Measurements from ENCODE around the gene LEAP2. TPM values are rescaled to one million over a fixed set of nuclear protein-coding genes. Genes with fewer than 3 reads are reported as not detected.

LEAP2 gene, protein sequence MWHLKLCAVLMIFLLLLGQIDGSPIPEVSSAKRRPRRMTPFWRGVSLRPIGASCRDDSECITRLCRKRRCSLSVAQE
- total RNA-seq (2021), result 1.0 and 1.4 TPM in 2 replicates
- long read RNA-seq, result 0 reads

DNA sequence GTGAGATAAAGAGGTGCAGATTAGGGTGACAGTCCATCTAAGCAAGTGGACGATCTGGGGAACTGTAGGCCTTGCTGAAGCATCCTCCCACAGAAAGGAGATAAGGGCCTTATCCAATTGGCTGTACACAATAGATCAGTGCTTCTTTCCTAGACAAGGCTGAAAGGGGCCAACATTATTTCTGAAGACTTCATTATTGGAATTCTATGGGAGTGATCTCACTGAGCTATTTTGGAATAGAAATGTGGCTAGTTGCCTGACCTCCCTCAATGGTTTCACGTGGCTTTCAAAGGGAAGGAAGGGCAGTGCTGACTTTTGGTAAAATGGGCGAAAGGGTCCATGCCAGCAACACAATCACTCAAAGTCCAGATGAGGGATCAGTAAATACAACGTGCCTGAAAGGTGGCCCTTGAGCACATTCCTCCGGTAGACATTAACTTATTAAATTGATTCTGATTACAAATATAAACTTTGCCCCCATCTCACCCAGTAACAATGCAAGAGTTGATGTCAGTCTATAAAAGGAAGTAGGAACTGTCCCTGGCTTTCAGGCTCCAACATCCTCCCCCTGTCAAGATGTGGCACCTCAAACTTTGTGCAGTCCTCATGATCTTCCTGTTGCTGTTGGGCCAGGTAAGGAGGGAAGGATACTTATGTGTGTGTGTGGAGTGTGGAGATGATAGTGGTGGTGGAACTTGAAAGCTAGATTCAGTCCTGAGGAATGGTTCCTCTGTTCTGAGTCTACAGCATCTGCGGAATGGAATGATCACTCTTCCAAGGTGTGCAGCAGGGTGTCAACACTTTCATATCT lies at the start of gene LEAP2:
Gene LEAP2, plus strand, starts transcription at position 550 of the 811 bp plus-strand sequence. Its CDS starts 27 bp downstream, at position 577.
- H3K27me3 ChIP-seq (ENCODE audit: insufficient read depth, low read length), result no peaks in the 10 kb centered on the region
- Mint-ChIP-seq H3K36me3 (ENCODE audit: insufficient read depth in 1 of 3, low read depth in 3 of 3) (peaks cover 3 to 32% (median 18%) of the 10 kb centered on the region in 3 experiments), H3K9me3 (no peaks in the 10 kb centered on the region), H3K27me3 (ENCODE audit: low read depth) (no peaks in the 10 kb centered on the region), H3K4me3 (no peak within 1 kb of the TSS), H3K4me1 (no peaks in the 10 kb centered on the region), H3K27ac (peak within 1 kb of the TSS in 1 of 3 experiments; percentile 11; a peak in 1 of 7 replicates)
- H3K18ac ChIP-seq (ENCODE audit: insufficient read length, low read depth, low read length), result no peak within 1 kb of the TSS
- WGBS (ENCODE audit: extremely low coverage, insufficient read length, low lambda C conversion rate), result no CpG with 5 or more reads among the region's 6 CpGs
- H4K20me1 ChIP-seq (ENCODE audit: control insufficient read depth, insufficient read depth, insufficient read length), result no peaks in the 10 kb centered on the region
- H3K23ac ChIP-seq (ENCODE audit: insufficient read length, low read depth, low read length), result no peak within 1 kb of the TSS
- no peak within 1 kb of the TSS for H2BK5ac ChIP-seq (ENCODE audit: insufficient read length, low read length)
- no peak within 1 kb of the TSS for H2BK20ac ChIP-seq (ENCODE audit: low read depth, low read length, poor library complexity, severe bottlenecking)
- H3K23me2 ChIP-seq (ENCODE audit: insufficient read length, low read depth, low read length, poor library complexity, severe bottlenecking), result no peaks in the 10 kb centered on the region
- H3K27ac ChIP-seq (ENCODE audit: insufficient read length, low read depth, low read length), result no peak within 1 kb of the TSS
- H3K79me2 ChIP-seq (ENCODE audit: insufficient read depth, low read length), result no peaks in the 10 kb centered on the region
- DNase-seq, result no peak
- no peak within 1 kb of the TSS for H2AFZ ChIP-seq (ENCODE audit: low read length)
- H4K91ac ChIP-seq (ENCODE audit: insufficient read length, low read depth, low read length), result no peak within 1 kb of the TSS
- H4K8ac ChIP-seq (replicated peaks; ENCODE audit: insufficient read length, low read depth, low read length), result no peak within 1 kb of the TSS
- no peak within 1 kb of the TSS for H3K56ac ChIP-seq (ENCODE audit: insufficient read length, low read depth, low read length)
- TF ChIP-seq, protein P1, sequence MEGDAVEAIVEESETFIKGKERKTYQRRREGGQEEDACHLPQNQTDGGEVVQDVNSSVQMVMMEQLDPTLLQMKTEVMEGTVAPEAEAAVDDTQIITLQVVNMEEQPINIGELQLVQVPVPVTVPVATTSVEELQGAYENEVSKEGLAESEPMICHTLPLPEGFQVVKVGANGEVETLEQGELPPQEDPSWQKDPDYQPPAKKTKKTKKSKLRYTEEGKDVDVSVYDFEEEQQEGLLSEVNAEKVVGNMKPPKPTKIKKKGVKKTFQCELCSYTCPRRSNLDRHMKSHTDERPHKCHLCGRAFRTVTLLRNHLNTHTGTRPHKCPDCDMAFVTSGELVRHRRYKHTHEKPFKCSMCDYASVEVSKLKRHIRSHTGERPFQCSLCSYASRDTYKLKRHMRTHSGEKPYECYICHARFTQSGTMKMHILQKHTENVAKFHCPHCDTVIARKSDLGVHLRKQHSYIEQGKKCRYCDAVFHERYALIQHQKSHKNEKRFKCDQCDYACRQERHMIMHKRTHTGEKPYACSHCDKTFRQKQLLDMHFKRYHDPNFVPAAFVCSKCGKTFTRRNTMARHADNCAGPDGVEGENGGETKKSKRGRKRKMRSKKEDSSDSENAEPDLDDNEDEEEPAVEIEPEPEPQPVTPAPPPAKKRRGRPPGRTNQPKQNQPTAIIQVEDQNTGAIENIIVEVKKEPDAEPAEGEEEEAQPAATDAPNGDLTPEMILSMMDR (conservative IDR thresholded peaks at IDR 0.05), result no peak
- H2AK5ac ChIP-seq (ENCODE audit: insufficient read length, low read length), result no peak within 1 kb of the TSS
- H3K14ac ChIP-seq (ENCODE audit: insufficient read depth, low read length), result no peak within 1 kb of the TSS
- H4K5ac ChIP-seq (ENCODE audit: insufficient read length, low read depth, low read length), result no peak within 1 kb of the TSS
- no peak within 1 kb of the TSS for H2BK15ac ChIP-seq (ENCODE audit: low read depth, low read length)
- H2BK12ac ChIP-seq (ENCODE audit: insufficient read length, low read depth, low read length), result no peak within 1 kb of the TSS
- H3T11ph ChIP-seq (ENCODE audit: low read length), result no peak within 1 kb of the TSS
- H3K9ac ChIP-seq (ENCODE audit: extremely low read depth, insufficient read length, low read length), result no peak within 1 kb of the TSS
- H3K4me1 ChIP-seq (ENCODE audit: insufficient read depth, low read length), result no peaks in the 10 kb centered on the region
- H2BK120ac ChIP-seq (ENCODE audit: low read depth, low read length, poor library complexity, severe bottlenecking), result no peak within 1 kb of the TSS
- H3K79me1 ChIP-seq (ENCODE audit: insufficient read depth, low read depth, low read length, poor library complexity, severe bottlenecking), result no peaks in the 10 kb centered on the region
- H3K4ac ChIP-seq (ENCODE audit: low read depth, low read length), result no peak within 1 kb of the TSS
- no peak within 1 kb of the TSS for H3K4me2 ChIP-seq (ENCODE audit: insufficient read depth, insufficient read length, low read length)
- no peaks in the 10 kb centered on the region for H3K9me3 ChIP-seq (ENCODE audit: control insufficient read depth, low read depth, low read length)

Data from H9 (cell line).